A549 (cell line): ENCODE results near the gene PIGK. TPM values are rescaled to one million over a fixed set of nuclear protein-coding genes. Genes with fewer than 3 reads are reported as not detected.

Source experiments
- ATAC-seq, 2 experiments: fragments of 200-7000 bp in 1 of 2; fragments of >200 bp in 1 of 2; cut with Nextera tagmentation in 1 of 2; cut with Tn5 transposase in 1 of 2; 3 replicates each; pipeline versions ENCODE4 v1.8.0 to v1.9.1; 2018 to 2020; ENCODE audit warnings: mild to moderate bottlenecking in 1 of 2, moderate library complexity in 1 of 2
- CTCF ChIA-PET: fragments of 300-600 bp; sonication (Branson Sonifier 250); formaldehyde crosslinking; extraction: SDS; loops from one replicate; lab custom pipeline; 2021; ENCODE audit warnings: antibody characterized with exemption, inconsistent platforms; lab: Yijun Ruan, JAX
- POLR2A ChIA-PET: fragments of 350-600 bp; formaldehyde crosslinking; extraction: SDS; loops from one replicate; lab custom pipeline; 2021; ENCODE audit warnings: antibody characterized with exemption, inconsistent platforms; lab: Yijun Ruan, JAX
- DNase-seq, 2 experiments: peaks; one replicate each; pipeline versions ENCODE4 v3.0.0 to v3.0.0-alpha.2; 2011 to 2016; ENCODE audit warnings: low read depth in 1 of 2, low spot score in 1 of 2
- FAIRE-seq: peaks from 2 replicates; lab custom pipeline; 2011; peaks lifted over from hg19 to GRCh38; lab: Jason Lieb, UNC
- H3K27ac ChIP-seq, 2 experiments: fragments of >200 bp; sonication (Bioruptor Twin); formaldehyde crosslinking; 3 replicates each; pipeline ENCODE4 v1.5.1; 2016 to 2017
- H3K4me1 ChIP-seq: fragments of >200 bp; sonication (Bioruptor Twin); formaldehyde crosslinking; 3 replicates; pipeline ENCODE4 v1.6.1; 2016
- H3K4me2 ChIP-seq: fragments of >200 bp; sonication (Bioruptor Twin); formaldehyde crosslinking; 3 replicates; pipeline ENCODE4 v1.6.1; 2016
- H3K4me3 ChIP-seq: fragments of >200 bp; sonication (Bioruptor Twin); formaldehyde crosslinking; 3 replicates; pipeline ENCODE4 v1.5.1; 2016
- H3K9me3 ChIP-seq: fragments of >200 bp; sonication (Bioruptor Twin); formaldehyde crosslinking; 3 replicates; pipeline ENCODE4 v1.6.1; 2016
- BCL3 ChIP-seq: fragments of >200 bp; sonication (Bioruptor Twin); formaldehyde crosslinking; IDR thresholded peaks from 3 replicates; pipeline ENCODE4 v1.6.1; 2016
- FOSB ChIP-seq: fragments of 250-450 bp; sonication (Bioruptor Pico); IDR thresholded peaks from 2 replicates; pipeline ENCODE4 v1.5.0; 2020; ENCODE audit warnings: mild to moderate bottlenecking, moderate library complexity
- HMGXB4 ChIP-seq: fragments of 250-450 bp; sonication (Bioruptor Pico); IDR thresholded peaks from 2 replicates; pipeline ENCODE4 v1.5.0; 2021; ENCODE audit warnings: mild to moderate bottlenecking, moderate library complexity, borderline replicate concordance
- HOXA7 ChIP-seq: fragments of 250-450 bp; sonication (Bioruptor Pico); IDR thresholded peaks from 2 replicates; pipeline ENCODE4 v1.5.0; 2020; ENCODE audit warnings: mild to moderate bottlenecking, moderate library complexity
- HOXB5 ChIP-seq: fragments of 250-450 bp; sonication (Bioruptor Pico); IDR thresholded peaks from 2 replicates; pipeline ENCODE4 v1.5.0; 2020; ENCODE audit warnings: mild to moderate bottlenecking, moderate library complexity
- JUN ChIP-seq, 2 experiments: fragments of >200 bp; sonication (Bioruptor Twin); formaldehyde crosslinking; IDR thresholded peaks; 2 replicates in 1 of 2; 3 replicates in 1 of 2; pipeline ENCODE4 v1.6.1; 2016 to 2017
- KDM1A ChIP-seq: fragments of 200-600 bp; sonication (generic); IDR thresholded peaks from 2 replicates; pipeline ENCODE4 v1.6.1; 2016; ENCODE audit warnings: low read depth, mild to moderate bottlenecking
- KDM5A ChIP-seq: fragments of 200-600 bp; sonication (generic); IDR thresholded peaks from 2 replicates; pipeline ENCODE4 v1.6.1; 2016; ENCODE audit warnings: antibody characterized with exemption, mild to moderate bottlenecking
- MAX ChIP-seq: IDR thresholded peaks from 2 replicates; pipeline ENCODE4 v1.6.1; 2012
- NFE2L2 ChIP-seq: fragments of 150-350 bp; conservative IDR thresholded peaks from 2 replicates; pipeline ENCODE4 v1.6.1; 2014; ENCODE audit warnings: low read length
- NR3C1 ChIP-seq: fragments of >200 bp; sonication (Bioruptor Twin); formaldehyde crosslinking; IDR thresholded peaks from 3 replicates; pipeline ENCODE4 v1.6.1; 2017
- POLR2A ChIP-seq: IDR thresholded peaks from 2 replicates; pipeline ENCODE4 v1.6.1; 2012; ENCODE audit warnings: mild to moderate bottlenecking, low read length
- RAD21 ChIP-seq, 2 experiments: fragments of >200 bp in 1 of 2; sonication (Bioruptor Twin) in 1 of 2; formaldehyde crosslinking in 1 of 2; IDR thresholded peaks in 1 of 2; conservative IDR thresholded peaks in 1 of 2; 2 replicates in 1 of 2; 3 replicates in 1 of 2; pipeline ENCODE4 v1.6.1; 2012 to 2018; ENCODE audit warnings: inconsistent platforms in 1 of 2
- REST ChIP-seq: fragments of 200-600 bp; sonication (generic); IDR thresholded peaks from 2 replicates; pipeline ENCODE4 v1.6.1; 2016; ENCODE audit warnings: antibody characterized with exemption, mild to moderate bottlenecking, moderate library complexity
- SMC3 ChIP-seq: fragments of >200 bp; sonication (Bioruptor Twin); formaldehyde crosslinking; IDR thresholded peaks from 3 replicates; pipeline ENCODE4 v1.6.1; 2018; ENCODE audit warnings: inconsistent platforms
- USF2 ChIP-seq: fragments of 450-650 bp; IDR thresholded peaks from 2 replicates; pipeline ENCODE4 v1.6.1; 2014; ENCODE audit warnings: antibody characterized with exemption
- WGBS: methylation state at CpG from one replicate; pipeline ENCODE4 v1.1.6; 2017; ENCODE audit errors: missing lambda C conversion rate; 5-methylcytosine and 5-hydroxymethylcytosine counted together
- polyA minus RNA-seq: library from RNA; depleted of rRNA, polyadenylated mRNA; stranded (reverse); fragments of >200 nt; gene quantifications from 2 replicates; pipeline ENCODE4 v1.2.3, GENCODE V29; 2011; rRNA and poly(A)+ RNA removed
- polyA plus RNA-seq, 4 experiments: library from polyadenylated mRNA; depleted of rRNA in 3 of 4; stranded (reverse); fragments of >200 nt; fragmentation: RNase III in 1 of 4; extraction: RNeasy Plus Mini Kit Qiagen cat#74134 plus additional on column Dnase treatment in 1 of 4; gene quantifications; 2 replicates in 3 of 4; 3 replicates in 1 of 4; pipeline ENCODE4 v1.2.3, GENCODE V29; 2011 to 2017

The PIGK gene
- 28.3 and 38.5 TPM in 2 replicates for polyA plus RNA-seq (2011; rRNA removed)
- 5.4 and 5.5 TPM in 2 replicates for polyA plus RNA-seq (2012; cell fraction: cytosol; rRNA removed)
- 5.2 and 6.9 TPM in 2 replicates for polyA plus RNA-seq (2012; cell fraction: nucleus; rRNA removed)
- polyA plus RNA-seq (2017; fragmentation: RNase III; extraction: RNeasy Plus Mini Kit Qiagen cat#74134 plus additional on column Dnase treatment), result 29.1 to 31.2 TPM (median 31.2 TPM) in 3 replicates
- 9.4 and 14.4 TPM in 2 replicates for polyA minus RNA-seq

- Histone ChIP-seq H3K9me3 (no peaks in the 10 kb centered on the region), H3K4me3 (peak within 1 kb of the TSS; percentile 70), H3K27ac (peak within 1 kb of the TSS; percentile 83 to 88), H3K4me1 (peaks cover 9% of the 10 kb centered on the region; the same call in 1 of the 3 replicates), H3K4me2 (peak within 1 kb of the TSS; percentile 92)
- under 1% methylated on average over 24 of the region's 31 CpGs for WGBS
- ATAC-seq (peak; percentile 97 to 98), FAIRE-seq (no peak), DNase-seq (peak; percentile 40 to 88)
- CTCF ChIA-PET, result interaction anchor here (1.0 to 1.2 kb wide), 2 partner anchors 8 to 314 kb away, joined by 3 to 5 read pairs; no protein-coding TSS in a partner anchor
- POLR2A ChIA-PET, result interaction anchor here (0.6 to 1.7 kb wide), 3 partner anchors 63 to 317 kb away, joined by 3 to 6 read pairs (median 4); partner anchors contain the start of gene AK5
- TF ChIP-seq KDM1A (no peak), MAX (peak; percentile 46; the same call in 1 of the 2 replicates), JUN (IDR thresholded peaks at IDR 0.05) (peak; percentile 26 to 56; a peak in 1 of 5 replicates), NR3C1 (no peak), POLR2A (peak; percentile 60), NFE2L2 (no peak), BCL3 (0 out of 3 replicates have a peak, but pooled peaks have one; percentile 25), USF2 (no peak), SMC3 (0 out of 3 replicates have a peak, but pooled peaks have one; percentile 2), KDM5A (peak; percentile 52)
These were observed at the start of gene PIGK for GRCh38 chr1:77219166-77219887. PIGK (minus strand) TSS chr1:77219430; CDS start chr1:77219402, 28 bp downstream.

GRCh38 chr1:77267035-77267434, 47.8 kb upstream of the PIGK start:
- Histone ChIP-seq H3K27ac (no peak overlapping the region), H3K4me2 (no peak overlapping the region), H3K4me3 (no peak overlapping the region)
- CTCF ChIA-PET, result no interaction called here
- ATAC-seq, result no peak
- TF ChIP-seq JUN (IDR thresholded peaks at IDR 0.05) (no peak), MAX (no peak), HMGXB4 (no peak), REST (no peak), HOXB5 (CRISPR knock-in tag) (no peak), HOXA7 (no peak), SMC3 (no peak), RAD21 (conservative IDR thresholded peaks at IDR 0.05 in 1 of 2, IDR thresholded peaks at IDR 0.05 in 1 of 2) (no peak), FOSB (no peak)
- TF ChIP-seq, all 56 proteins: peak for 0
- FAIRE-seq, result no peak
- 44% methylated on average over 1 of the region's 1 CpG for WGBS
- no peak for DNase-seq
- Histone ChIP-seq H3K9me3 (no peaks in the 10 kb centered on the region), H3K4me1 (peaks cover 7% of the 10 kb centered on the region)
- POLR2A ChIA-PET, result no interaction called here
